GM23338 (cell line): ENCODE measurements around the gene CLDN1. TPM values are rescaled to one million over a fixed set of nuclear protein-coding genes. Genes with fewer than 3 reads are reported as not detected.

Experiments used
- ATAC-seq: fragments of 200-7000 bp; cut with Tn5 transposase; 3 replicates; pipeline ENCODE4 v1.9.1; 2020
- DNase-seq: peaks from one replicate; pipeline ENCODE4 v3.0.0-alpha.2; 2015; ENCODE audit warnings: low spot score
- H2AFZ ChIP-seq: fragments of 200-600 bp; sonication (generic); 2 replicates; pipeline ENCODE4 v1.8.0; 2016; ENCODE audit warnings: antibody characterized with exemption, mild to moderate bottlenecking, moderate library complexity
- H3F3A ChIP-seq: fragments of 200-600 bp; sonication (generic); replicated peaks from 2 replicates; pipeline ENCODE4 v1.8.0; 2017; ENCODE audit warnings: antibody characterized with exemption, mixed run types, low read depth
- H3K27ac ChIP-seq: fragments of 200-600 bp; sonication (generic); 2 replicates; pipeline ENCODE4 v1.6.1; 2016; ENCODE audit warnings: low read depth
- H3K27me3 ChIP-seq: fragments of 200-600 bp; sonication (generic); 2 replicates; pipeline ENCODE4 v1.8.0; 2016; ENCODE audit warnings: mild to moderate bottlenecking, mixed run types, moderate library complexity; ENCODE audit not compliant: insufficient read depth
- H3K36me3 ChIP-seq: fragments of 200-600 bp; sonication (generic); 2 replicates; pipeline ENCODE4 v1.8.0; 2016; ENCODE audit warnings: mild to moderate bottlenecking; ENCODE audit not compliant: insufficient read depth
- H3K4me1 ChIP-seq: fragments of 200-600 bp; sonication (generic); 2 replicates; pipeline ENCODE4 v1.8.0; 2016; ENCODE audit warnings: mild to moderate bottlenecking, moderate library complexity; ENCODE audit not compliant: insufficient read depth
- H3K4me2 ChIP-seq: fragments of 200-600 bp; sonication (generic); 2 replicates; pipeline ENCODE4 v1.7.1; 2017; ENCODE audit warnings: mixed run types
- H3K4me3 ChIP-seq: fragments of 200-600 bp; sonication (generic); 2 replicates; pipeline ENCODE4 v1.6.1; 2016; ENCODE audit warnings: mixed run types
- H3K79me2 ChIP-seq: fragments of 200-600 bp; sonication (generic); replicated peaks from 2 replicates; pipeline ENCODE4 v1.8.0; 2017; ENCODE audit warnings: mild to moderate bottlenecking; ENCODE audit not compliant: insufficient read depth
- H3K9me2 ChIP-seq: fragments of 200-600 bp; sonication (generic); 2 replicates; pipeline ENCODE4 v1.8.0; 2017; ENCODE audit not compliant: insufficient read depth
- H4K20me1 ChIP-seq: fragments of 200-600 bp; sonication (generic); replicated peaks from 2 replicates; pipeline ENCODE4 v1.8.0; 2017; ENCODE audit warnings: mild to moderate bottlenecking; ENCODE audit not compliant: insufficient read depth
- H3K27ac Mint-ChIP-seq: 2 replicates; pipeline ENCODE4 v1.8.0; 2020; ENCODE audit warnings: inconsistent platforms, mild to moderate bottlenecking, moderate library complexity, mixed read lengths
- H3K27me3 Mint-ChIP-seq: 3 replicates; pipeline ENCODE4 v1.8.0; 2022; ENCODE audit warnings: low read depth, mild to moderate bottlenecking, moderate library complexity, mixed read lengths, inconsistent platforms; ENCODE audit not compliant: insufficient read depth, poor library complexity
- H3K36me3 Mint-ChIP-seq: 3 replicates; pipeline ENCODE4 v1.8.0; 2021; ENCODE audit warnings: low read depth, mild to moderate bottlenecking, inconsistent platforms, moderate library complexity, mixed read lengths
- H3K4me1 Mint-ChIP-seq: 3 replicates; pipeline ENCODE4 v1.8.0; 2020; ENCODE audit warnings: mild to moderate bottlenecking, inconsistent platforms, mixed read lengths
- H3K4me3 Mint-ChIP-seq: 3 replicates; pipeline ENCODE4 v1.8.0; 2021; ENCODE audit warnings: moderate library complexity, mild to moderate bottlenecking, inconsistent platforms, mixed read lengths
- H3K9me3 Mint-ChIP-seq: 3 replicates; pipeline ENCODE4 v1.8.0; 2020; ENCODE audit warnings: moderate library complexity, mild to moderate bottlenecking, inconsistent platforms, mixed read lengths
- CREB1 ChIP-seq: fragments of 250-450 bp; sonication (Bioruptor Pico); IDR thresholded peaks from 2 replicates; pipeline ENCODE4 v1.5.0; 2020; ENCODE audit warnings: low read depth, mild to moderate bottlenecking, moderate library complexity
- CTCF ChIP-seq, 2 experiments: fragments of 200-600 bp in 1 of 2; sonication (generic) in 1 of 2; conservative IDR thresholded peaks; 2 replicates each; pipeline versions ENCODE4 v1.5.1 to v1.6.1; 2016 to 2017; ENCODE audit warnings: antibody characterized with exemption in 2 of 2, low read depth in 2 of 2, mild to moderate bottlenecking in 2 of 2, moderate library complexity in 1 of 2
- EZH2 ChIP-seq: fragments of 200-600 bp; sonication (generic); IDR thresholded peaks from one replicate; pipeline ENCODE4 v1.8.0; 2017; ENCODE audit warnings: antibody characterized with exemption, mild to moderate bottlenecking, low read depth; ENCODE audit not compliant: unreplicated experiment
- EZH2phosphoT487 ChIP-seq: fragments of 200-600 bp; sonication (generic); IDR thresholded peaks from one replicate; pipeline ENCODE4 v1.8.1; 2018; ENCODE audit warnings: antibody characterized with exemption; ENCODE audit not compliant: unreplicated experiment
- JUNB ChIP-seq: IDR thresholded peaks from one replicate; pipeline ENCODE4 v1.6.1; 2016; ENCODE audit warnings: antibody characterized with exemption; ENCODE audit not compliant: unreplicated experiment
- NANOG ChIP-seq: IDR thresholded peaks from 2 replicates; pipeline ENCODE4 v1.6.1; 2016; ENCODE audit warnings: antibody characterized with exemption, borderline replicate concordance
- REST ChIP-seq: IDR thresholded peaks from one replicate; pipeline ENCODE4 v1.6.1; 2018; ENCODE audit warnings: antibody characterized with exemption; ENCODE audit not compliant: unreplicated experiment
- ZNF331 ChIP-seq: fragments of 250-450 bp; sonication (Bioruptor Pico); IDR thresholded peaks from 2 replicates; pipeline ENCODE4 v1.5.0; 2020; ENCODE audit warnings: low read depth, mild to moderate bottlenecking, moderate library complexity
- polyA plus RNA-seq: library from polyadenylated mRNA; unstranded; fragments of >200 nt; fragmentation: Nextera tagmentation; extraction: Ambion mirVana; gene quantifications from 2 replicates; pipeline ENCODE4 v1.2.1, GENCODE V29; 2016
- total RNA-seq: library from RNA; depleted of rRNA; stranded (reverse); fragments of >200 nt; shearing (Covaris generic); gene quantifications from 2 replicates; pipeline ENCODE4 v1.2.3, GENCODE V29; 2014
- TF ChIP-seq, protein P1 (sequence below): IDR thresholded peaks from 2 replicates; pipeline ENCODE4 v1.6.1; 2016; ENCODE audit warnings: antibody characterized with exemption

Gene CLDN1
- total and polyA plus RNA-seq, 2 experiments from 2014 or later, result 2.5 to 4.6 TPM

DNA sequence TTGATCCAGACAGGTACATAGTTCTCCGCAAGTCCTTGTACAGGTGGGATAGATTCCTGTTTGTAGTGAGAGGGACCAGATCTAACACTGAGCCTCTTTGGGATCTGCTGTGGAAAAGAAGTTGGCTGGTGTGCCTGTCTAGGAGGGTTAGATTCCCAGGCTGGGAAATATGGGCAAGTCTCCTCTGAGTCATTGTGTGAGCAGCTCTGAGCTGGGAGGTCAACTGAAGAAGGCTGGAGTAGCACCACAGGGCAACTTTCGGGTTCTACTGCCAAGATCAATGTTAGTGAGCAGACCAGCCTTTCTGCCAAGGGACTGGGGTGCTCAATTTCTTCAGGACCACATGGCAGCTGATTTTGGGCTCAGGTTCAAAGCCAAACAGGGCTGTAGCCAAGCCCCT is 33.4 kb downstream of the CLDN1 start:
- H2AFZ ChIP-seq, result no peak overlapping the region
- ATAC-seq (no peak), DNase-seq (no peak)
- Mint-ChIP-seq H3K9me3 (peaks cover 27% of the 10 kb centered on the region), H3K4me3 (no peak overlapping the region), H3K4me1 (no peaks in the 10 kb centered on the region), H3K36me3 (peaks cover 9% of the 10 kb centered on the region; the same call in 1 of the 3 replicates), H3K27ac (no peak overlapping the region), H3K27me3 (no peaks in the 10 kb centered on the region)
- H3K9me2 ChIP-seq, result no peaks in the 10 kb centered on the region
- no peaks in the 10 kb centered on the region for H3K36me3 ChIP-seq
- no peak overlapping the region for H3K27ac ChIP-seq
- no peaks in the 10 kb centered on the region for H3K27me3 ChIP-seq
- no peaks in the 10 kb centered on the region for H3K4me1 ChIP-seq
- H3K79me2 ChIP-seq, result no peaks in the 10 kb centered on the region
- no peak overlapping the region for H3K4me2 ChIP-seq
- no peak for TF ChIP-seq NANOG
- TF ChIP-seq EZH2, result no peak
- TF ChIP-seq CTCF (conservative IDR thresholded peaks at IDR 0.05; ENCODE audit: low read depth in 2 of 2), result no peak
- TF ChIP-seq EZH2phosphoT487, result no peak
- no peak for TF ChIP-seq CREB1 (CRISPR knock-in tag)
- TF ChIP-seq JUNB, result no peak
- no peak overlapping the region for H3K4me3 ChIP-seq
- H3F3A ChIP-seq, result no peaks in the 10 kb centered on the region
- H4K20me1 ChIP-seq, result no peaks in the 10 kb centered on the region

DNA sequence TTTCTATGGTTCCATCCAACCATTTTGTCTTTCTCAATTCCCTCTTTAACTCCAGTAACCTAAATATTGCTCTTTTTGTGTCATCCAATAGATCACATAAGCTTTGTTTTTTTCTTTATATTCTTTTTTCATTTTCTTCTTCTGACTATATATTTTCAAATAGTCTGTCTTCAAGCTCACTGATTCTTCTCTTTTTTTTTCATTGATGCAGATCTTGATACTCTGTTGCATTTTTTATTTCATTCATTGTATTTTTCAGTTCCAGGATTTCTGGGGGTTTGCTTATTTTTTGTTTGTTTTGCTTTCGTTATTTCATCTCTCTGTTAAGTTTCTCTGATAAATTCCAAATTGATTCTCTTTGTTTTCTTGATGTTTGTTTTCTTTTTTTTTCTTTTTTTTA is 36.2 kb downstream of the CLDN1 start:
- H3K36me3 Mint-ChIP-seq, result 0 out of 3 replicates have a peak, but pooled peaks cover 2% of the 10 kb centered on the region
- Histone ChIP-seq H3K27ac (no peak overlapping the region), H3K4me2 (no peak overlapping the region), H3K36me3 (no peaks in the 10 kb centered on the region), H2AFZ (no peak overlapping the region), H3K4me1 (no peaks in the 10 kb centered on the region), H3K79me2 (no peaks in the 10 kb centered on the region), H3K27me3 (no peaks in the 10 kb centered on the region), H3F3A (no peaks in the 10 kb centered on the region), H4K20me1 (no peaks in the 10 kb centered on the region), H3K4me3 (no peak overlapping the region), H3K9me2 (no peaks in the 10 kb centered on the region)
- H3K27me3 Mint-ChIP-seq, result peaks cover 2% of the 10 kb centered on the region
- H3K27ac Mint-ChIP-seq, result no peak overlapping the region
- H3K9me3 Mint-ChIP-seq, result peaks cover 13% of the 10 kb centered on the region
- no peak overlapping the region for H3K4me3 Mint-ChIP-seq
- H3K4me1 Mint-ChIP-seq, result no peaks in the 10 kb centered on the region
- DNase-seq (no peak), ATAC-seq (no peak)
- TF ChIP-seq NANOG, result no peak
- no peak for TF ChIP-seq REST
- TF ChIP-seq, protein P1, sequence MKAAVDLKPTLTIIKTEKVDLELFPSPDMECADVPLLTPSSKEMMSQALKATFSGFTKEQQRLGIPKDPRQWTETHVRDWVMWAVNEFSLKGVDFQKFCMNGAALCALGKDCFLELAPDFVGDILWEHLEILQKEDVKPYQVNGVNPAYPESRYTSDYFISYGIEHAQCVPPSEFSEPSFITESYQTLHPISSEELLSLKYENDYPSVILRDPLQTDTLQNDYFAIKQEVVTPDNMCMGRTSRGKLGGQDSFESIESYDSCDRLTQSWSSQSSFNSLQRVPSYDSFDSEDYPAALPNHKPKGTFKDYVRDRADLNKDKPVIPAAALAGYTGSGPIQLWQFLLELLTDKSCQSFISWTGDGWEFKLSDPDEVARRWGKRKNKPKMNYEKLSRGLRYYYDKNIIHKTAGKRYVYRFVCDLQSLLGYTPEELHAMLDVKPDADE, result no peak
- TF ChIP-seq EZH2, result no peak
- no peak for TF ChIP-seq ZNF331 (CRISPR knock-in tag)
- TF ChIP-seq CTCF (conservative IDR thresholded peaks at IDR 0.05; ENCODE audit: low read depth in 2 of 2), result no peak
